CD4-positive, alpha-beta T cell treated with Interleukin-17A for 1 hour (primary cell): Measurements from ENCODE around the gene OR10G7.

ENCODE experiments used
- DNase-seq: peaks from one replicate; pipeline ENCODE4 v3.0.0-alpha.2; 2020

The OR10G7 gene

GRCh38 chr11:124041254-124041653 is at the start of gene OR10G7:
Gene OR10G7, minus strand, starts transcription at chr11:124041325. Its CDS starts 2,324 bp downstream, at chr11:124039001.
- DNase-seq, result no peak

- no peak for DNase-seq
These were observed 45.1 kb upstream of the OR10G7 start for GRCh38 chr11:124085997-124086846.

- DNase-seq, result no peak
These were observed 44.5 kb upstream of the OR10G7 start for GRCh38 chr11:124085583-124085982.

GRCh38 chr11:124082371-124082770 is 41.2 kb upstream of the OR10G7 start:
- no peak for DNase-seq

- DNase-seq, result no peak
These were observed 40.4 kb upstream of the OR10G7 start for GRCh38 chr11:124081483-124081882.

- DNase-seq, result no peak
These were observed 39.3 kb upstream of the OR10G7 start for GRCh38 chr11:124080327-124081001.

GRCh38 chr11:124079631-124080326 is 38.7 kb upstream of the OR10G7 start:
- no peak for DNase-seq

- DNase-seq, result no peak
These were observed 37.5 kb upstream of the OR10G7 start for GRCh38 chr11:124078591-124078990.

- no peak for DNase-seq
These were observed 36.1 kb upstream of the OR10G7 start for GRCh38 chr11:124077266-124077665.

GRCh38 chr11:124075841-124076651 is 34.9 kb upstream of the OR10G7 start:
- no peak for DNase-seq

GRCh38 chr11:124075492-124075840 is 34.3 kb upstream of the OR10G7 start:
- DNase-seq, result no peak

GRCh38 chr11:124074554-124074953 is 33.4 kb upstream of the OR10G7 start:
- no peak for DNase-seq

GRCh38 chr11:124072147-124072546 is 31.0 kb upstream of the OR10G7 start:
- DNase-seq, result no peak

GRCh38 chr11:124071623-124071948 is 30.5 kb upstream of the OR10G7 start:
- no peak for DNase-seq

- peak; percentile 60 for DNase-seq
These were observed 29.9 kb upstream of the OR10G7 start for GRCh38 chr11:124070915-124071622.

GRCh38 chr11:124069429-124070401 is 28.6 kb upstream of the OR10G7 start:
- peak; percentile 26 for DNase-seq

- DNase-seq, result no peak
These were observed 27.5 kb upstream of the OR10G7 start for GRCh38 chr11:124068601-124069110.

- DNase-seq, result no peak
These were observed 11.8 kb upstream of the OR10G7 start for GRCh38 chr11:124052966-124053365.

GRCh38 chr11:124050748-124051147 is 9.6 kb upstream of the OR10G7 start:
- DNase-seq, result no peak

- DNase-seq, result no peak
These were observed 2.3 kb upstream of the OR10G7 start for GRCh38 chr11:124043420-124043819.

GRCh38 chr11:124039557-124039956 is 1.6 kb downstream of the OR10G7 start:
- DNase-seq, result no peak
